GM19372 (cell line): ENCODE results near the gene BCL3.

ENCODE experiments used
- ATAC-seq: cut with Tn5 transposase; IDR thresholded peaks from one replicate; pipeline ENCODE4 v1.9.1; 2021; ENCODE audit warnings: mild to moderate bottlenecking, low read depth, moderate library complexity; ENCODE audit not compliant: unreplicated experiment

BCL3 gene

GRCh38 chr19:44740351-44740824, 8.1 kb upstream of the BCL3 start:
- ATAC-seq: no peak

GRCh38 chr19:44741258-44741731, 7.2 kb upstream of the BCL3 start:
- ATAC-seq: no peak

GRCh38 chr19:44741841-44742329, 6.6 kb upstream of the BCL3 start:
- no peak for ATAC-seq

- ATAC-seq: no peak
These were observed 6.0 kb upstream of the BCL3 start for GRCh38 chr19:44742330-44743061.

GRCh38 chr19:44744871-44745332, 3.6 kb upstream of the BCL3 start:
- no peak for ATAC-seq

GRCh38 chr19:44745341-44745831, 3.1 kb upstream of the BCL3 start:
- ATAC-seq: no peak

- ATAC-seq: no peak
These were observed 2.5 kb upstream of the BCL3 start for GRCh38 chr19:44745887-44746600.

- ATAC-seq: no peak
These were observed 1.9 kb upstream of the BCL3 start for GRCh38 chr19:44746616-44746945.

- ATAC-seq: peak; percentile 42
These were observed 1.4 kb upstream of the BCL3 start for GRCh38 chr19:44746946-44747738.

- peak; percentile 1 for ATAC-seq
These were observed 626 bp upstream of the BCL3 start for GRCh38 chr19:44747739-44748425.

- no peak for ATAC-seq
These were observed 784 bp downstream of the BCL3 start for GRCh38 chr19:44749292-44749691.

- no peak for ATAC-seq
These were observed 1.5 kb downstream of the BCL3 start for GRCh38 chr19:44749994-44750393.

- ATAC-seq: no peak
These were observed 3.8 kb downstream of the BCL3 start for GRCh38 chr19:44752123-44752815.

GRCh38 chr19:44752816-44753625, 4.5 kb downstream of the BCL3 start:
- peak; percentile 71 for ATAC-seq

GRCh38 chr19:44753626-44753931, 5.1 kb downstream of the BCL3 start:
- ATAC-seq: no peak

- no peak for ATAC-seq
These were observed 5.6 kb downstream of the BCL3 start for GRCh38 chr19:44753932-44754749.

- no peak for ATAC-seq
These were observed 6.2 kb downstream of the BCL3 start for GRCh38 chr19:44754750-44755080.

- no peak for ATAC-seq
These were observed 6.7 kb downstream of the BCL3 start for GRCh38 chr19:44755219-44755618.
